A549 (cell line): Measurements from ENCODE around the gene RIMBP2.

Experiments
- CHD4 ChIP-seq: fragments of 200-600 bp; sonication (generic); IDR thresholded peaks from 2 replicates; pipeline ENCODE4 v1.6.1; 2016; ENCODE audit warnings: antibody characterized with exemption, mild to moderate bottlenecking, borderline replicate concordance
- CTCF ChIP-seq: fragments of >200 bp; sonication (Bioruptor Twin); formaldehyde crosslinking; IDR thresholded peaks from 3 replicates; pipeline ENCODE4 v1.5.1; 2016
- EP300 ChIP-seq, 2 experiments: fragments of >200 bp; sonication (Bioruptor Twin); formaldehyde crosslinking; IDR thresholded peaks; 2 replicates in 1 of 2; 3 replicates in 1 of 2; pipeline ENCODE4 v1.6.1; 2016 to 2017
- FOSL2 ChIP-seq, 2 experiments: fragments of 450-650 bp in 1 of 2; fragments of >200 bp in 1 of 2; sonication (Bioruptor Twin) in 1 of 2; formaldehyde crosslinking; IDR thresholded peaks; 2 replicates each; pipeline versions ENCODE4 v1.5.0 to v1.6.1; 2016 to 2020; ENCODE audit warnings: mild to moderate bottlenecking in 1 of 2, moderate library complexity in 1 of 2
- KDM1A ChIP-seq: fragments of 200-600 bp; sonication (generic); IDR thresholded peaks from 2 replicates; pipeline ENCODE4 v1.6.1; 2016; ENCODE audit warnings: low read depth, mild to moderate bottlenecking
- ZC3H11A ChIP-seq: fragments of 450-650 bp; IDR thresholded peaks from 2 replicates; pipeline ENCODE4 v1.6.1; 2014; ENCODE audit warnings: antibody characterized with exemption, mild to moderate bottlenecking

GRCh38 chr12:130715998-130716968 is at the start of gene RIMBP2:
- no peak for TF ChIP-seq ZC3H11A
- no peak for TF ChIP-seq FOSL2 (IDR thresholded peaks at IDR 0.05)
- TF ChIP-seq FOSL2 (CRISPR knock-in tag; IDR thresholded peaks at IDR 0.05) = no peak
- TF ChIP-seq CTCF = no peak
- TF ChIP-seq EP300 (IDR thresholded peaks at IDR 0.05) = no peak
- no peak for TF ChIP-seq CHD4
- no peak for TF ChIP-seq KDM1A
